IPS DF 6.9 (cell line): ENCODE data around the gene BRD4.

Experiments
- DNase-seq: peaks from one replicate; pipeline ENCODE4 v3.0.0-alpha.2; 2013; ENCODE audit warnings: low read depth, low spot score
- H3K27ac ChIP-seq: one replicate; pipeline ENCODE4 v1.5.1; 2013; ENCODE audit warnings: low read length, control low read depth
- H3K27me3 ChIP-seq: 2 replicates; pipeline ENCODE4 v1.6.1; 2013; ENCODE audit warnings: mild to moderate bottlenecking, low read length; ENCODE audit not compliant: control insufficient read depth, insufficient read depth
- H3K36me3 ChIP-seq: 2 replicates; pipeline ENCODE4 v1.6.1; 2013; ENCODE audit warnings: low read length; ENCODE audit not compliant: control insufficient read depth, insufficient read depth
- H3K4me1 ChIP-seq: 2 replicates; pipeline ENCODE4 v1.6.1; 2013; ENCODE audit warnings: low read length; ENCODE audit not compliant: control insufficient read depth, insufficient read depth
- H3K4me3 ChIP-seq: 2 replicates; pipeline ENCODE4 v1.5.1; 2013; ENCODE audit warnings: mild to moderate bottlenecking, low read length
- H3K9me3 ChIP-seq: 2 replicates; pipeline ENCODE4 v1.6.1; 2013; ENCODE audit warnings: low read length, inconsistent platforms; ENCODE audit not compliant: control insufficient read depth, insufficient read depth
- WGBS: extraction: QIAGEN DNeasy Blood & Tissue Kit; methylation state at CpG from one replicate; pipeline ENCODE4 v1.1.7; 2013; ENCODE audit warnings: mixed read lengths, missing lambda C conversion rate; ENCODE audit not compliant: insufficient read length, insufficient coverage; 5-methylcytosine and 5-hydroxymethylcytosine counted together

Gene BRD4

DNA sequence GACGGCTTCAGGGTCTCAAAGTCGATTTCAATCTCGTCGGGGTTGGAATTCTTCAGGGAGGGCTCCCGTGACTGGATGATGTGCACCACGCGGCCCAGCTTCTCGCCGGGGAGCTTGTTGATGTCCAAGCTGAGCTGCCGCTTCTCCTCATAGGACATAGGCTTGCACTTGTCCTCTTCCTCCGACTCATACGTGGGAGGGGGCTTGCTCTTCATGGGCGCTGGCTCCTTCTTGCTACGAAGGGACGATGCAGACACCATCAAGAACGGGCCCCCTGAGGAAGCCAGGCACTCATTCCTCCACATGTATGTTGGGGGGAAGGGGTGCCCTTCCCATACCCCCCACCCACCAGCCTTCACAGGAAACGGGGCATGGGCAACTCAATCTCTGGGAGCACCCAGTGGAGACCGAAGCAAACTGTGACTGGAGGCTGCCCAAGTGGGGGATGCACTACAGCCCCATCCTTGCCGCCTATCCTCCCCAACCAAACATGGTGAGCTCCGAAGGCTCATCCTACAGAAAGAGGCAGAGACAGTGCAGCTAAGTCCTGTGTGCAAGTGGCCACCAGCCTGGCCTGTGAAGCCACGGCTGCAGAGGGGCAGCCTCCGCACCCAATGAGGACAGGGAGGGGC lies 76.9 kb downstream of the BRD4 start:
- no peak for DNase-seq
- Histone ChIP-seq H3K27ac (no peak overlapping the region), H3K4me3 (no peak overlapping the region), H3K9me3 (no peaks in the 10 kb centered on the region), H3K36me3 (peaks cover 55% of the 10 kb centered on the region), H3K4me1 (peaks cover 3% of the 10 kb centered on the region), H3K27me3 (no peaks in the 10 kb centered on the region)
- WGBS = no CpG with 5 or more reads among the region's 22 CpGs

DNA sequence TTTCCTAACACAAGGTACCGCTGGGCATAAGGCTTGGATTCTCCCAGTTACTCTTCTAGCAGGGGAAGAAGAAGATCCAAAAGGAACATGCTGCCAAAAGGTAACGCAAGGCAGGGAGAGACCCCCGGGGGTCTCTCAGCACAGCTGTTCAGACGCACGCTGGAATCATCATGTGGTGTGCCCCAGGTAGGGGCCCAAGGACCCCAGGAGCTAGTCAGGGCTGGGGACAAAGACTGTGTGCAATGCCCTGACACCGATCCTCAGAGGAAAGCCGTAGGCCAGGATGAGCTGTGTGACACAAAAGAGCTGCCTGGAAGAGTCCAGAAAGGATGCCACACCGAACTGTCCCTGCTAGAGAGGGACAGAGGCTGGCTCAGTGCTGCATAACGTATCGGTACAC lies 77.8 kb downstream of the BRD4 start:
- H3K4me1 ChIP-seq = peaks cover 3% of the 10 kb centered on the region
- H3K27ac ChIP-seq = no peak overlapping the region
- no peak overlapping the region for H3K4me3 ChIP-seq
- DNase-seq = no peak
- H3K36me3 ChIP-seq = peaks cover 52% of the 10 kb centered on the region
- H3K27me3 ChIP-seq = no peaks in the 10 kb centered on the region
- no peaks in the 10 kb centered on the region for H3K9me3 ChIP-seq
- no CpG with 5 or more reads among the region's 10 CpGs for WGBS

DNA sequence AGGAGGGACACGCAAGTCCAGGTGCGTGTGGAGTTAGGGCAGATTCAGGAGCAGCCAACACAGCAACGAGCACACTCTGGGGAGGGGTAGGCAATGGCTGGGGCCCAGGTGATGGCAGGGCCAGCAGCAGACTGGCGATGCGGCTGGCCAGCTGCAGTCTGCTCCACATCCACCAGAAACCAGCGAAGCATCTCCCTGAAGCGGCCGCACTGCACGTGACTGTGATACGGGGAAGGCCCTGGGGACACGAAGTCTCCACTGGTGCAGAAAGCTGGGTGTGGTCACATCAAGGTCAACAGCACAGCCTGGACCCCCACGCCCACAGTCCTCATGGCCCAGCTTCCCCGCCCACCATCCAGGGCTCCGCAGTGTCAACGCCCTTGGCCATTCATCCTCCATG lies 78.8 kb downstream of the BRD4 start:
- Histone ChIP-seq H3K4me1 (peaks cover 3% of the 10 kb centered on the region), H3K4me3 (no peak overlapping the region)

DNA sequence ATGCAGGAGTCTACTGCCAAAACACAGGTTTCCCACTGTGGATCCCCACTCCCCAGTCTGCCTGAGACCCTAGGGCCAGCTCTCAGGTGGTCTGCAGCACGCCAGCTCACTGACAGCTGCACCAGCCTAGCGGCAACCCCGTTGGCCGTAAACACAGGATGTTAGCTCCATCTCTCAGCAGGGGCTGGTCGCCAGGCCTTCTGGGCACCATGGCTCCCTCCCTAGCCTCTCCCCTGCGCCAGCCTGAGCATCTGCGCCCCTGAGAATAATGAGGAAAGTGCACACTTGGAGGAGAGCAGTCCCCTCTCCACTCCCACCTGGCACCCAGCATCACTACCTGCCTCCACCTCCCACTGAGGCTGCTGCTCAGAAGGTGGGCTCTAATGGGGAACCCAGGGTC lies 79.3 kb downstream of the BRD4 start:
- no CpG with 5 or more reads among the region's 7 CpGs for WGBS
- Histone ChIP-seq H3K36me3 (peaks cover 60% of the 10 kb centered on the region), H3K4me1 (peaks cover 3% of the 10 kb centered on the region), H3K9me3 (no peaks in the 10 kb centered on the region), H3K27ac (no peak overlapping the region), H3K4me3 (no peak overlapping the region), H3K27me3 (no peaks in the 10 kb centered on the region)
- no peak for DNase-seq

More for the DNA sequence above, 78.8 kb downstream of the BRD4 start:
- H3K27me3 ChIP-seq = no peaks in the 10 kb centered on the region
- no CpG with 5 or more reads among the region's 15 CpGs for WGBS
- H3K36me3 ChIP-seq = peaks cover 58% of the 10 kb centered on the region
- H3K27ac ChIP-seq = no peak overlapping the region
- no peak for DNase-seq
- H3K9me3 ChIP-seq = no peaks in the 10 kb centered on the region

DNA sequence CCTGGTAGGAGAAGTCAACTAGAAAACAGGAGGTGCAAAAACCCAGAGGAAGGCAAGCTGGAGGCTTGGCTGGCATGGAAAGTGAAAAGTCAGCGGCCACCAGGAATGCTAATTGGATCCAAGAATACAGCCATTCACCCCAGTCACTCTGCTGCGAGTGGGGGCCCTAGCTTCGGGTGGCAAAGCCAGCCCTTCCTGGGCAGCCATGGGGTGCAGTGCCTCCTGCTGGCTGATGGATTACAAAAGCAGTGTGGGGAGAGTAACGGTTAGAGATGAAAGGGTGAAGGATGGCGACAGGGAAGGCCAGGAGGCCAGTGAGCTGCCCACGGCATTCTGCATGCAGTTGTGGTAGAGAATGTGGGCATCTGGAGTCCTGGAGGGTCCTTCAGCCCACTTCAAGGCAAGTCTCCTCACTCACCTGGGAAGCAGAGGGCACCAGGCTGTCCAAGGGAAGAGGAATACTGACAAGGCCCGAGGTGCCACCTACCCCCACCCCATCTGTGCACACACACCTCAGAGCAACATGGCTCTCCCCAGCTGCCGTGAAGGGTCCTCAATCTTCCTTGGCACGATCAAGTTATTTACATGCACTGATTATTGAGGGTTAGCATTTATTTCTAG lies 79.8 kb downstream of the BRD4 start:
- H3K36me3 ChIP-seq = peaks cover 59% of the 10 kb centered on the region
- no peaks in the 10 kb centered on the region for H3K27me3 ChIP-seq
- H3K9me3 ChIP-seq = no peaks in the 10 kb centered on the region
- H3K4me1 ChIP-seq = peaks cover 3% of the 10 kb centered on the region
- H3K4me3 ChIP-seq = no peak overlapping the region
- no peak overlapping the region for H3K27ac ChIP-seq
- no CpG with 5 or more reads among the region's 9 CpGs for WGBS
- DNase-seq = no peak

DNA sequence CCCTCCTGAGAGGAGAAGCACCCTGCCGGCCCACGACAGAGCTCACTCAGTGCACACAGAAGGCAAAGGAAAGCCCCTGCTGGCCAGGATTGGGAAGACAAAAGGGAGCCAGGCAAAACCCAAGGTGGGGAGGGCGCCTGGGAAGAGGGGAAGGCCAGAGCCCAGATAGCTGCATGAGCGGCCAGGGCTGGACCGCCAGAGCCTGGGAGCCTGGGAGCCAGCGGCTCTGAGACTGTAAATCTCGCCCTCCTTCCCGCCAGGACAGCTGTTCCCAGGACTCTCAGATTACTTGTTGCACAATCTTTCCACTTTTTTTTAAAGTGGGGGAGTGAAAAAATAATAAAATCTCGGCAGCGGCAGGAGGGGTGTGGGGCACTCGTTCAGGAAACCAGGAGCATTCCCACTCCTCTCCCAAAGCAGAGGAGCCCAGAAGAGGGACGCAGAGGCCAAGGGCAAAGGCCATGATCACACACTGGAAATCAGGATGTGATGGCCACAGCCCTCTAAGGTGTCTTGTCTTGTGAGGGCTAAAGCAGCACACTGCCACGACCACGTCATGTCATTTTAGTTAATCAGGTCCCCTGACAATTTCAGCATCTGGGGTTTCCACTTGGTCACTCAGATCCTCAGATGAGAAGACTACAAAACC lies 80.5 kb downstream of the BRD4 start:
- no CpG with 5 or more reads among the region's 14 CpGs for WGBS
- Histone ChIP-seq H3K4me3 (no peak overlapping the region), H3K4me1 (peaks cover 3% of the 10 kb centered on the region), H3K27ac (no peak overlapping the region), H3K9me3 (no peaks in the 10 kb centered on the region), H3K36me3 (peaks cover 58% of the 10 kb centered on the region), H3K27me3 (no peaks in the 10 kb centered on the region)
- no peak for DNase-seq

DNA sequence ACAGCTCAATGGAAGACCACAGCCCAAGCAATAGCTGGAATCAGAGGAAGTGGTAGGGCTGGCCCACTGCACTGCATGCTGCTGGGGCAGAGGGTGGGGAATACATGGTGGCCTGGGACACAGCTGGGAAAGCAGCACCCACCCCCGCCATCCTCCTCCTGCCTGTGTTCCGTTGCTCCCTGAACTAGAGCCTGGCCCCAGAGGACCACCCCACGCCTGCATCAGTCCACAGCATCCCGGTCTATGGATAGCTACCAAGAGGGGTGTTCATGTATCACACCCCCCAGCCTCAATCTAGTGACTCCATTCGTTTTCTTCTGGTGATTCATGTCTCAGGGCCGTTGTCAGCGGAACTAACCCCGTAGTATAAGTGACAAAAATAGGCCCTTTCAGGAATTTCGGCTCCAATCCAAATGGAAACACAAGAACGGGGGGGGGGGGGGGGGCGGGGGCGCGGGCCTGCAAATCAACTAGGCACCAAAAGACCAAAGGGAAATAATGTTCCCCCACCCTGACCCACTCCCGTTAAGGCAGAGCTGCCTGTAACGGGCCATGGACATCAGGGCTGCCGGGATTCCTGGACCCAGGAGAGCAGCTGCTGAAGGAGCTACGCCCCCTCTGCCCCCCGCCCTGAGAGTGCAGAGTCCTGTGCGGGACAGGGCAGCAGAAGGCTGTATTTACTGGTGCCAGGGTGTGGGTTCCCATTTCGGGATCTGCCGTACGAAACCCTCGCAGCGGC lies 81.2 kb downstream of the BRD4 start:
- Histone ChIP-seq H3K27ac (no peak overlapping the region), H3K27me3 (no peaks in the 10 kb centered on the region), H3K9me3 (no peaks in the 10 kb centered on the region), H3K36me3 (peaks cover 54% of the 10 kb centered on the region), H3K4me3 (no peak overlapping the region), H3K4me1 (peaks cover 3% of the 10 kb centered on the region)
- no peak for DNase-seq
- no CpG with 5 or more reads among the region's 24 CpGs for WGBS

DNA sequence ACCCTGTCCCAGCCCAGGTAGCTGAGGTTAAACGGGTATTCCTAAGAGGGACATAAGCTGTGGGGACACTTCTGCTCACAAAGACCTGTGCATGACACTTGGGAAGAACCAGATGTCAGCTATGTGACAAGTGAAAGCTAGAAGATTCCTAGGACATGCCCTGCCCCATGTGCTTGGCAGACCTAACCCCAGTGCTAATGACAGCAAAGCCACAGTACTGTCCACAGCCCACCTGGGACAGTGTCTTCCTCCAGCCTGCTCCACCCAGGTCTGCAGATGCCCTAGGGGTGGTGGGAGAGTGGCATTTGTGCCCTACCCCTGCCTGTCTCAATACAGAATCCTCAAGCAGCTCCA lies 81.7 kb downstream of the BRD4 start:
- Histone ChIP-seq H3K36me3 (peaks cover 52% of the 10 kb centered on the region), H3K4me1 (peaks cover 3% of the 10 kb centered on the region), H3K4me3 (no peak overlapping the region), H3K27ac (no peak overlapping the region), H3K9me3 (no peaks in the 10 kb centered on the region), H3K27me3 (no peaks in the 10 kb centered on the region)
- DNase-seq = no peak
- no CpG with 5 or more reads among the region's 1 CpG for WGBS

DNA sequence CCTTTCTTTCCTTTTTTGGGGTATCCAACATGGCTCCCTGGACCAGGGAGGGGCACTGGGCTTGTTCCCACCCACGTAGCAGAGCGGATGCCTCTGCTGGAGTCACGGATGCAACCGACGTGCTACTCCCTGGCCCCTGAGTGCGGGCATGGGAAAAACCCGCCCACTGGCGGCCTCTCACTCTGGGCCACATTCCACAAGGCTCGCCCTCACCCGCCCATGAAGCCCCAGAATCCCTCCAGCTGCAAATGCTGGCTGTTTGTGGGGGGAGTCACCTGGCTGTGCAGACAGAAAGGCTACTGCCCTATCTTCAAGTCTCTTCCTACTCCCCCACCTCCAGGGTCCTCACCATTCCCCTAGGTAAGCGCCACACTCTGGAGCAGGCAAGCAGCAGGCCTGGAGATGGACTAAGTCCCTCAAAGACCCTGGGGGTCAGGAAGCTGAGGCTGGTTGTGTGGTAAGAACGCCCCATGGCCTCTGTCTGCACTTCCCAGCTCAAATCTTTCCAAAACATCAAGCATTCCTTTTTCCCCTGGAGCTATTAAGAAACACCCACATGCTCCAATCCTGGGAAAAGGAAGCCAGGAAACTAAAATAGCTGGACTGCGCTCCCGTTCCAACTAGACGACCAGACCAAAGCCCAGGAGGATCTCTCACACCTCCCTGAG lies 82.2 kb downstream of the BRD4 start:
- DNase-seq = no peak
- no CpG with 5 or more reads among the region's 15 CpGs for WGBS
- Histone ChIP-seq H3K27me3 (no peaks in the 10 kb centered on the region), H3K36me3 (peaks cover 51% of the 10 kb centered on the region), H3K27ac (no peak overlapping the region), H3K9me3 (no peaks in the 10 kb centered on the region), H3K4me3 (no peak overlapping the region), H3K4me1 (peaks cover 3% of the 10 kb centered on the region)

DNA sequence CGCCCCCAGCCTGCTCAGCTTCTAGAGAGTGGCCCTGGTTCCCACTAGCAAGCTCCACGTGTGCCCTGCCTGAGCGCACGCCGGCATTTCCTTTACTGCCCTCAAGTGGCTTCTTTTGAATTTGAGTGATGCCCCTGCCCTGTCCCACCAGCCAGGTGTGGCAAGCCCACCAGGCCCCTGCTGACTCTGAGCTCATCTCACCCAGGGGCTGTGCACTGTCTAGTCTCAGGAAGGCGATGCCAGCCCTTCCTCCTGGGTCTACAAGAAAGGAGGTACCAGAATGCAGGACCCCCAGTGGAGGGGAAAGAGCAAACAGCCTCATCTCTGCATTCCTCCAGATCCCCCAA lies 82.8 kb downstream of the BRD4 start:
- Histone ChIP-seq H3K4me1 (peaks cover 3% of the 10 kb centered on the region), H3K4me3 (no peak overlapping the region), H3K9me3 (no peaks in the 10 kb centered on the region), H3K27me3 (no peaks in the 10 kb centered on the region), H3K27ac (no peak overlapping the region), H3K36me3 (peaks cover 47% of the 10 kb centered on the region)
- DNase-seq = no peak
- no CpG with 5 or more reads among the region's 6 CpGs for WGBS
